A673 (cell line): ENCODE measurements around the gene EPHA4. TPM values are rescaled to one million over a fixed set of nuclear protein-coding genes. Genes with fewer than 3 reads are reported as not detected.

Source experiments
- BruUV-seq: library from RNA; stranded (reverse); fragments of 400-500 nt; replicated peaks from 2 replicates; lab custom pipeline; 2021; lab: Mats Ljungman, UMichigan
- CTCF ChIA-PET: fragments of 300-600 bp; sonication (Branson Sonifier 250); formaldehyde crosslinking; loops from one replicate; lab custom pipeline; 2022; ENCODE audit warnings: antibody characterized with exemption; lab: Charles Lee
- POLR2A ChIA-PET: fragments of 300-600 bp; sonication (Branson Sonifier 250); formaldehyde crosslinking; loops from one replicate; lab custom pipeline; 2022; ENCODE audit warnings: antibody characterized with exemption; ENCODE audit not compliant: low non-redundant PET; lab: Charles Lee
- DNase-seq: peaks from one replicate; pipeline ENCODE4 v3.0.0-alpha.2; 2015; ENCODE audit warnings: low spot score
- H3K27ac ChIP-seq: fragments of 200-600 bp; sonication (generic); 2 replicates; pipeline ENCODE4 v1.5.1; 2016; ENCODE audit warnings: mixed run types, low read depth, mild to moderate bottlenecking, mixed read lengths, antibody characterized with exemption, low read length; ENCODE audit not compliant: poor library complexity, severe bottlenecking
- H3K27me3 ChIP-seq: fragments of 200-600 bp; sonication (generic); replicated peaks from 2 replicates; pipeline ENCODE4 v1.6.1; 2017; ENCODE audit warnings: mixed run types, low read depth, mild to moderate bottlenecking, mixed read lengths, antibody characterized with exemption, low read length; ENCODE audit not compliant: insufficient read depth, poor library complexity
- H3K36me3 ChIP-seq: fragments of 200-600 bp; sonication (generic); 2 replicates; pipeline ENCODE4 v1.6.1; 2016; ENCODE audit warnings: mixed run types, mild to moderate bottlenecking, mixed read lengths, antibody characterized with exemption, low read length; ENCODE audit not compliant: insufficient read depth, poor library complexity, severe bottlenecking
- H3K4me1 ChIP-seq: fragments of 200-600 bp; sonication (generic); 2 replicates; pipeline ENCODE4 v1.6.1; 2017; ENCODE audit warnings: mixed run types, mild to moderate bottlenecking, mixed read lengths, antibody characterized with exemption, low read length; ENCODE audit not compliant: insufficient read depth, poor library complexity, severe bottlenecking
- H3K4me3 ChIP-seq: fragments of 200-600 bp; sonication (generic); 2 replicates; pipeline ENCODE4 v1.5.1; 2016; ENCODE audit warnings: low read depth, mixed run types, mild to moderate bottlenecking, mixed read lengths, low read length; ENCODE audit not compliant: poor library complexity, severe bottlenecking
- H3K9me3 ChIP-seq: fragments of 200-600 bp; sonication (generic); 2 replicates; pipeline ENCODE4 v1.6.1; 2016; ENCODE audit warnings: mixed run types, low read depth, mild to moderate bottlenecking, mixed read lengths, antibody characterized with exemption, low read length; ENCODE audit not compliant: poor library complexity, severe bottlenecking
- EZH2 ChIP-seq: fragments of 200-600 bp; sonication (generic); IDR thresholded peaks from 2 replicates; pipeline ENCODE4 v1.6.1; 2017; ENCODE audit warnings: borderline replicate concordance, low read depth, mild to moderate bottlenecking, mixed read lengths, antibody characterized with exemption, low read length; ENCODE audit not compliant: poor library complexity, severe bottlenecking
- intact Hi-C: fragments of 100-400 bp; cut with micrococcal nuclease; formaldehyde crosslinking; loops from one replicate; pipeline ENCODE4 v1.10.0; 2022; ENCODE audit not compliant: unreplicated experiment
- total RNA-seq: library from RNA; stranded (reverse); gene quantifications from 2 replicates; pipeline ENCODE4 v1.2.3, GENCODE V29; 2021
- TF ChIP-seq, protein P1 (sequence below): fragments of 300-800, 200-600 bp; sonication (generic); conservative IDR thresholded peaks from 2 replicates; pipeline ENCODE4 v1.5.1; 2017; ENCODE audit warnings: low read depth, mild to moderate bottlenecking, antibody characterized with exemption, low read length, moderate library complexity, mixed read lengths

The EPHA4 gene
- total RNA-seq, 1 experiment from 2014 or later, result 39.5 TPM

DNA sequence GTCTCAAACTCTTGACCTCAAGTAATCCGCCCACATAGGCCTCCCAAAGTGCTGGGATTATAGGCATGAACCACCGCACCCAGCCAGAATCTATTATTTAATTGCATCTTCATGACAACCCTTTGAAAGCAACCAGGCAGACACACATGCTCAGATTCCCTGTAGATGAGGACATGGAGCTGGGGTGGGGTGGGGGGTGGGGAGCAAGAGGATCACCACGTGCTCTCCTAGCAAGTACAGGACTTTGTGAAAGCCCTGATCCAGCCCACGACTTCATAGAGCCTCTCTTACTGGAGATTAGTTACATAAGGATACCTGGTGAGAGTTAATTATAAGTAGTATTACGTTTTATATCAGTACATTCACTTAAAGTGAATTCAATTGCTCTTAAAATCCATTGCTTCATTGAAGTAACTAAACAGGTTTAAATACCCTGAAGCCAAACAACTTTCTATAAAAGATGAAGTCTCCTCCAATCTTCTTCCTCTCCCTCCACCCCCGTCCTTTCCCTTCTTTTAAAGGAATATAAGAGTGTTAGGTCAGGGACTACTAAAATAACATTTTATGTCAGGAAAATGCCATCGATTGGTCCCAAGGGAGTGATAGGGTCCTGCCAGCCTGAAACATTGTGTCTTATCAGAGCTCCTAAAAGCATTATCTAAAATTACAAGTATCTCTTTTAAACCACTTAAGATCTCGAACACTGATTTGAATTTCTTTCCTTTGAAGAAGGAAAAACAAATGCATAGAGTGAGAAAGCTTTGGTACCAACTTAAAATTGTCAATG lies 123.9 kb downstream of the EPHA4 start:
- Histone ChIP-seq H3K27ac (no peak overlapping the region), H3K9me3 (no peaks in the 10 kb centered on the region), H3K27me3 (no peaks in the 10 kb centered on the region), H3K4me1 (peaks cover 5% of the 10 kb centered on the region), H3K36me3 (no peaks in the 10 kb centered on the region), H3K4me3 (no peak overlapping the region)
- intact Hi-C loops, result no loop called here
- CTCF ChIA-PET, result no interaction called here
- no peak for TF ChIP-seq EZH2
- TF ChIP-seq, protein P1, sequence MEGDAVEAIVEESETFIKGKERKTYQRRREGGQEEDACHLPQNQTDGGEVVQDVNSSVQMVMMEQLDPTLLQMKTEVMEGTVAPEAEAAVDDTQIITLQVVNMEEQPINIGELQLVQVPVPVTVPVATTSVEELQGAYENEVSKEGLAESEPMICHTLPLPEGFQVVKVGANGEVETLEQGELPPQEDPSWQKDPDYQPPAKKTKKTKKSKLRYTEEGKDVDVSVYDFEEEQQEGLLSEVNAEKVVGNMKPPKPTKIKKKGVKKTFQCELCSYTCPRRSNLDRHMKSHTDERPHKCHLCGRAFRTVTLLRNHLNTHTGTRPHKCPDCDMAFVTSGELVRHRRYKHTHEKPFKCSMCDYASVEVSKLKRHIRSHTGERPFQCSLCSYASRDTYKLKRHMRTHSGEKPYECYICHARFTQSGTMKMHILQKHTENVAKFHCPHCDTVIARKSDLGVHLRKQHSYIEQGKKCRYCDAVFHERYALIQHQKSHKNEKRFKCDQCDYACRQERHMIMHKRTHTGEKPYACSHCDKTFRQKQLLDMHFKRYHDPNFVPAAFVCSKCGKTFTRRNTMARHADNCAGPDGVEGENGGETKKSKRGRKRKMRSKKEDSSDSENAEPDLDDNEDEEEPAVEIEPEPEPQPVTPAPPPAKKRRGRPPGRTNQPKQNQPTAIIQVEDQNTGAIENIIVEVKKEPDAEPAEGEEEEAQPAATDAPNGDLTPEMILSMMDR, result no peak
- no TSS peak for BruUV-seq
- POLR2A ChIA-PET, result no interaction called here
- no peak for DNase-seq

DNA sequence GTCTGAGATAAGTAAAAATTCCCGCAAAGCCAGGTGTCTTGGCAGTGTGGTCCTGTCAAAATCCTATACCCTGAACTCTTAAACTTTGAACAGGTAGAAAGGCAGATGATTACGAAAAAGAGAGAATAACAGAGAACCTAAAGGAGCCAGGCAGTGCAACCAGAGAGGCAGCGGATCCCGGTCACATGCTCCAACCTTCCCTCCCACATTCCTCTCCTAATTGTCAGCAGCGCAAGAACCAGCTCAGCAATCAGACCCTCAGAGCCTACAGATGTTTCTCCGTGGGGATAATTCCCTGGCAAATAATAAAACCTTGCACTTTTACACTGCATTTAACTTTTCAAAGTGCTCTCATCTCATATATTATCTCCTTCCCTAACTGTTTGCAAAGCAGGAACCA lies 124.8 kb downstream of the EPHA4 start:
- BruUV-seq, result no TSS peak
- no peaks in the 10 kb centered on the region for H3K9me3 ChIP-seq
- DNase-seq, result no peak
- peaks cover 3% of the 10 kb centered on the region for H3K36me3 ChIP-seq
- no peak overlapping the region for H3K4me3 ChIP-seq
- no peak overlapping the region for H3K27ac ChIP-seq
- CTCF ChIA-PET, result no interaction called here
- TF ChIP-seq, protein P1, result no peak
- no peak for TF ChIP-seq EZH2
- H3K4me1 ChIP-seq, result peaks cover 5% of the 10 kb centered on the region
- H3K27me3 ChIP-seq, result no peaks in the 10 kb centered on the region
- POLR2A ChIA-PET, result no interaction called here
- intact Hi-C loops, result no loop called here

DNA sequence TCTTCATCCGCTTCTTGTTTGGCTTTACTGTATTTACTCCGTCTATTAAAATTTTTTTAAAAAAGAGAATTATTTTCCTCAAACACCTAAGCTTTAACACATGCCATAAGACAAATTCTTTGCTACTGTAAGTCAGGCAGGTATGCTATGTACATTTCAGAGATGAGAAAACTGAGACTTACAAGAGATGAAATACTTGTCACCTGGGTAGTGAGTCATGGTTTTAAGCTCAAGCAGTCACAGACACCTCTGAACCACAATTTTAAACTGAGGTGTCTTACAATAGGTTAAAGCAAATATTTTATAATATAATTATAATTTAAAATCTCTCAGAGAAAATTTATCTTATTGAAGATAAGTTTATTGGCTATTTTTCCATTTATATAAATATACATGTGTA lies 126.0 kb downstream of the EPHA4 start:
- Histone ChIP-seq H3K4me1 (peaks cover 5% of the 10 kb centered on the region), H3K9me3 (no peaks in the 10 kb centered on the region), H3K4me3 (no peak overlapping the region), H3K27ac (no peak overlapping the region), H3K27me3 (no peaks in the 10 kb centered on the region), H3K36me3 (peaks cover 6% of the 10 kb centered on the region)
- intact Hi-C loops, result no loop called here
- CTCF ChIA-PET, result no interaction called here
- TF ChIP-seq, protein P1, result no peak
- no peak for TF ChIP-seq EZH2
- no peak for DNase-seq
- no TSS peak for BruUV-seq
- POLR2A ChIA-PET, result no interaction called here
